ENCODE data around the gene TIMM44.

DNA sequence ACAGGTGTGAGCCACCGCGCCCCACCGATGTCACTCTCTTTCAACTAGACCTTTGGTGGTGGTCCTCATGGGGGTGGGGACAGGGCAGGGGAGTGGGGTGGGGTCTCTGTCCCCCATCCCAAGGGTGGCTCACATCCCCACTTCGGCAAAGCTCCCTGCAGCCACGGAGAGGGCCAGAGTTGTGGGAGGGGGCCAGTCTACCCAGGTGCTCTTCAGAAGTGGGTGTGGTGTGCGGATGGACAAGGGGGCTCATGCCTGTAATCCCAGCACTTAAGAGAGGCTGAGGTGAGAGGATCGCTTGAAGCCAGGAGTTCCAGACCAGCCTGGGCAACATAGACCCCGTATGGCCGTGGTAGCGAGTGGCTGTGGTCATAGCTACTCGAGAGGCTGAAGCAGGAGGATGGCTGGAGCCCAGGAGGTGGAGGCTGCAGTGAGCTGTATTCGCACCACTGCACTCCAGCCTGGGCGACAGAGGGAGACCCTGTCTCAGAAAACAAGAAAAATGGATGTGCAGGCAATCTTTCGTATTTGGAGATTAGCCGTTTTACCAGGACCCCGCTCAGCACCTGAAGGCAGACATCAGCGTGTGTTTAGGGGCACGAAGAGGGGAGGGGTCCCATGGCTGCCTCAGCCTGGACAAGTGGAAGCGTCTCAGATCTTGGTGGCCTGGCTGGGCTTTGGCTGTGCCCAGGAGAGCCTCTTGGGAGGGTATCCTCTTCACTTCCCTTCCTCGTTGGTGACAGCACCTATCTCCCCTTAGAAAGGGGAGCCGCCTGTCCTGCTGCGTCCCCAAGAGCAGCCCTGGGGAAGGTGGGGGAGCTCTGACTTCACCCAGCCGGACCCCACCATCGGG, 28.0 kb downstream of the TIMM44 start:
- TF ChIP-seq POLR2A (IDR thresholded peaks at IDR 0.05): no peak
- peak in 1 of 4 donors; percentile 24 for TF ChIP-seq POLR2AphosphoS5 (IDR thresholded peaks at IDR 0.05)
- TF ChIP-seq EP300 (IDR thresholded peaks at IDR 0.05): no peak

Data from sigmoid colon (tissue), 4 donors.